SK-N-SH (cell line): Measurements from ENCODE around the gene ESF1. TPM values are rescaled to one million over a fixed set of nuclear protein-coding genes. Genes with fewer than 3 reads are reported as not detected.

Source experiments
- CTCF ChIA-PET: fragments of 300-600, 350-600 bp; formaldehyde crosslinking; extraction: SDS; loops from one replicate; lab custom pipeline; 2021; lab: Yijun Ruan, JAX
- POLR2A ChIA-PET: fragments of 350-600 bp; sonication (Branson Sonifier 250); formaldehyde crosslinking; extraction: SDS; loops from one replicate; lab custom pipeline; 2020; ENCODE audit warnings: antibody characterized with exemption, inconsistent platforms; lab: Yijun Ruan, JAX
- DNase-seq: peaks from one replicate; pipeline ENCODE4 v3.0.0; 2012
- H2AFZ ChIP-seq: fragments of 200-600 bp; sonication (generic); 2 replicates; pipeline ENCODE4 v1.8.1; 2016; ENCODE audit warnings: antibody characterized with exemption, mild to moderate bottlenecking, low read depth
- H3F3A ChIP-seq: fragments of 200-600 bp; sonication (generic); replicated peaks from 2 replicates; pipeline ENCODE3; 2016; ENCODE audit warnings: antibody characterized with exemption, mild to moderate bottlenecking; ENCODE audit not compliant: insufficient read depth
- H3K27ac ChIP-seq, 2 experiments: fragments of 200-500 bp in 1 of 2; fragments of 200-600 bp in 1 of 2; sonication (Bioruptor generic) in 1 of 2; sonication (generic), shearing (Covaris generic) in 1 of 2; 2 replicates each; pipeline versions ENCODE4 v1.5.1 to v1.6.1; 2014 to 2016; ENCODE audit warnings: low read depth in 2 of 2, inconsistent platforms in 1 of 2, low read length in 1 of 2, mild to moderate bottlenecking in 1 of 2, mixed read lengths in 1 of 2
- H3K27me3 ChIP-seq: fragments of 200-600 bp; sonication (generic), shearing (Covaris generic); 2 replicates; pipeline ENCODE4 v1.6.1; 2016; ENCODE audit warnings: mixed run types; ENCODE audit not compliant: insufficient read depth
- H3K36me3 ChIP-seq, 2 experiments: fragments of 200-500 bp in 1 of 2; fragments of 200-600 bp in 1 of 2; sonication (Bioruptor generic) in 1 of 2; sonication (generic) in 1 of 2; replicated peaks in 1 of 2; 2 replicates each; pipeline versions ENCODE3 to v1.5.1; 2014 to 2016; ENCODE audit warnings: low read length in 1 of 2, mild to moderate bottlenecking in 1 of 2; ENCODE audit not compliant: insufficient read depth in 2 of 2, control insufficient read depth in 1 of 2
- H3K4me1 ChIP-seq, 2 experiments: fragments of 200-500 bp in 1 of 2; fragments of 200-600 bp in 1 of 2; sonication (Bioruptor generic) in 1 of 2; sonication (generic), shearing (Covaris generic) in 1 of 2; 2 replicates each; pipeline versions ENCODE4 v1.5.1 to v1.6.1; 2014 to 2016; ENCODE audit warnings: low read depth in 1 of 2, low read length in 1 of 2, mixed run types in 1 of 2; ENCODE audit not compliant: insufficient read depth in 2 of 2, control insufficient read depth in 1 of 2
- H3K4me2 ChIP-seq: fragments of 200-600 bp; sonication (generic), shearing (Covaris generic); 2 replicates; pipeline ENCODE4 v1.6.1; 2017; ENCODE audit warnings: mixed run types
- H3K4me3 ChIP-seq, 2 experiments: fragments of 200-500 bp in 1 of 2; fragments of 200-600 bp in 1 of 2; sonication (Bioruptor generic) in 1 of 2; sonication (generic), shearing (Covaris generic) in 1 of 2; 2 replicates each; pipeline versions ENCODE4 v1.5.1 to v1.8.1; 2014 to 2016; ENCODE audit warnings: low read depth in 2 of 2, inconsistent platforms in 1 of 2, low read length in 1 of 2, mild to moderate bottlenecking in 1 of 2, mixed read lengths in 1 of 2, moderate library complexity in 1 of 2
- H3K79me2 ChIP-seq: fragments of 200-600 bp; sonication (generic); 2 replicates; pipeline ENCODE4 v1.8.1; 2017; ENCODE audit warnings: mild to moderate bottlenecking; ENCODE audit not compliant: insufficient read depth
- H3K9ac ChIP-seq: fragments of 200-600 bp; sonication (generic); 2 replicates; pipeline ENCODE4 v1.6.1; 2017; ENCODE audit warnings: mixed run types
- H3K9me2 ChIP-seq: fragments of 200-600 bp; sonication (generic); 2 replicates; pipeline ENCODE4 v1.6.1; 2017; ENCODE audit warnings: mixed run types
- H3K9me3 ChIP-seq: fragments of 200-600 bp; sonication (generic); 2 replicates; pipeline ENCODE4 v1.6.1; 2017; ENCODE audit warnings: mixed run types, mild to moderate bottlenecking, moderate library complexity
- H4K20me1 ChIP-seq: fragments of 200-600 bp; sonication (generic); 2 replicates; pipeline ENCODE4 v1.6.1; 2017; ENCODE audit warnings: mild to moderate bottlenecking, mixed run types; ENCODE audit not compliant: insufficient read depth
- CHD2 ChIP-seq: fragments of 150-350 bp; IDR thresholded peaks from 2 replicates; pipeline ENCODE4 v1.6.1; 2018; ENCODE audit warnings: low read length; ENCODE audit not compliant: partially characterized antibody
- ELF1 ChIP-seq: IDR thresholded peaks from 2 replicates; pipeline ENCODE4 v1.4.0; 2012
- EP300 ChIP-seq, 2 experiments: IDR thresholded peaks; 2 replicates each; pipeline versions ENCODE4 v1.4.0 to v1.6.1; 2012; ENCODE audit warnings: borderline replicate concordance in 1 of 2, low read depth in 1 of 2, low read length in 1 of 2
- EZH2phosphoT487 ChIP-seq: fragments of 200-600 bp; sonication (generic); IDR thresholded peaks from 2 replicates; pipeline ENCODE4 v1.6.1; 2017; ENCODE audit warnings: low read depth, mixed run types, mild to moderate bottlenecking, antibody characterized with exemption, moderate library complexity, borderline replicate concordance
- FOXJ3 ChIP-seq: sonication (generic); formaldehyde crosslinking; IDR thresholded peaks from 2 replicates; pipeline ENCODE4 v1.5.1; 2020; ENCODE audit warnings: mild to moderate bottlenecking, missing genetic modification reagents
- GABPA ChIP-seq: IDR thresholded peaks from 2 replicates; pipeline ENCODE4 v1.4.0; 2012; ENCODE audit warnings: low read depth, mild to moderate bottlenecking
- GATA2 ChIP-seq: sonication (generic); formaldehyde crosslinking; IDR thresholded peaks from 2 replicates; pipeline ENCODE4 v1.5.0; 2020; ENCODE audit warnings: mild to moderate bottlenecking, missing genetic modification reagents
- MAX ChIP-seq: IDR thresholded peaks from 2 replicates; pipeline ENCODE4 v1.4.0; 2012; ENCODE audit warnings: low read depth
- NFIC ChIP-seq: IDR thresholded peaks from 2 replicates; pipeline ENCODE4 v1.4.0; 2012; ENCODE audit warnings: borderline replicate concordance
- NRF1 ChIP-seq: IDR thresholded peaks from 2 replicates; pipeline ENCODE4 v1.6.1; 2012; ENCODE audit warnings: low read depth, mild to moderate bottlenecking, low read length
- PBX3 ChIP-seq: IDR thresholded peaks from 2 replicates; pipeline ENCODE4; 2012
- POLR2AphosphoS5 ChIP-seq: IDR thresholded peaks from 2 replicates; pipeline ENCODE4 v1.6.1; 2012; ENCODE audit warnings: low read depth, low read length
- RCOR1 ChIP-seq: fragments of 150-350 bp; IDR thresholded peaks from 2 replicates; pipeline ENCODE4 v1.6.1; 2017; ENCODE audit warnings: antibody characterized with exemption, low read length
- RFX5 ChIP-seq: IDR thresholded peaks from 2 replicates; pipeline ENCODE4 v1.6.1; 2012; ENCODE audit warnings: mild to moderate bottlenecking, improper control_type of control experiment, low read length
- SIN3A ChIP-seq: IDR thresholded peaks from 2 replicates; pipeline ENCODE4 v1.6.1; 2012; ENCODE audit warnings: low read depth, mild to moderate bottlenecking, low read length, moderate library complexity, borderline replicate concordance
- TAF1 ChIP-seq: IDR thresholded peaks from 2 replicates; pipeline ENCODE4 v1.6.1; 2012; ENCODE audit warnings: low read depth, mild to moderate bottlenecking, low read length, moderate library complexity, borderline replicate concordance
- TCF12 ChIP-seq: IDR thresholded peaks from 2 replicates; pipeline ENCODE4 v1.4.0; 2012
- TEAD4 ChIP-seq: IDR thresholded peaks from 2 replicates; pipeline ENCODE4 v1.4.0; 2012; ENCODE audit warnings: mild to moderate bottlenecking, borderline replicate concordance; ENCODE audit not compliant: insufficient read depth
- USF1 ChIP-seq: IDR thresholded peaks from 2 replicates; pipeline ENCODE4 v1.4.0; 2012; ENCODE audit warnings: low read depth, borderline replicate concordance
- ZBTB33 ChIP-seq: IDR thresholded peaks from 2 replicates; pipeline ENCODE4 v1.4.0; 2012; ENCODE audit warnings: low read depth, borderline replicate concordance
- WGBS: methylation state at CpG from one replicate; pipeline ENCODE4 v1.1.6; 2017; ENCODE audit warnings: low lambda C conversion rate; 5-methylcytosine and 5-hydroxymethylcytosine counted together
- polyA plus RNA-seq, 3 experiments: library from polyadenylated mRNA; depleted of rRNA; stranded (reverse); fragments of >200 nt; gene quantifications; 2 replicates each; pipeline ENCODE4 v1.2.3, GENCODE V29; 2012
- TF ChIP-seq, protein P1 (sequence below): fragments of 150-350 bp; IDR thresholded peaks from 2 replicates; pipeline ENCODE4 v1.6.1; 2017; ENCODE audit warnings: antibody characterized with exemption, low read length, low read depth, borderline replicate concordance
- TF ChIP-seq, protein P2 (sequence below): IDR thresholded peaks from 2 replicates; pipeline ENCODE4 v1.6.1; 2012; ENCODE audit warnings: mild to moderate bottlenecking, low read depth, low read length, moderate library complexity

ESF1 gene
- 1.4 and 1.8 TPM in 2 replicates for polyA plus RNA-seq (2012; rRNA removed)
- 2.5 and 4.6 TPM in 2 replicates for polyA plus RNA-seq (2012; cell fraction: cytosol; rRNA removed)
- polyA plus RNA-seq (2012; cell fraction: nucleus; rRNA removed), result 0.85 and 1.9 TPM in 2 replicates

GRCh38 chr20:13784893-13785715 lies at the start of gene ESF1, which contains the start of gene NDUFAF5:
Gene ESF1, minus strand, starts transcription at chr20:13784919. Its CDS starts 1,779 bp downstream, at chr20:13783140.
Gene NDUFAF5, plus strand, starts transcription at chr20:13785028. Its CDS starts 41 bp downstream, at chr20:13785069.
- peak; percentile 91 for DNase-seq
- peaks cover 14% of the 10 kb centered on the region; the same call in 1 of the 2 replicates for H4K20me1 ChIP-seq
- no peaks in the 10 kb centered on the region for H3K9me3 ChIP-seq
- H3K9ac ChIP-seq, result peak within 1 kb of the TSS; percentile 89
- peaks cover 36 to 50% of the 10 kb centered on the region in 2 experiments for H3K36me3 ChIP-seq
- peaks cover 77% of the 10 kb centered on the region for H3K79me2 ChIP-seq
- WGBS, result 1% methylated on average over 26 of the region's 54 CpGs
- H3K4me3 ChIP-seq, result peak within 1 kb of the TSS; percentile 89
- ChIA-PET CTCF (interaction anchor here (1.1 to 2.8 kb wide), 8 partner anchors 12 to 460 kb away, joined by 3 to 12 read pairs (median 5); no protein-coding TSS in a partner anchor), POLR2A (interaction anchor here (1.1 kb wide), 1 partner anchor 15 kb away, joined by 5 read pairs; no protein-coding TSS in a partner anchor)
- H3K9me2 ChIP-seq, result no peaks in the 10 kb centered on the region
- H3F3A ChIP-seq, result peaks cover 18% of the 10 kb centered on the region
- H3K4me2 ChIP-seq, result peak within 1 kb of the TSS; percentile 89
- no peaks in the 10 kb centered on the region for H3K27me3 ChIP-seq
- H2AFZ ChIP-seq, result peak within 1 kb of the TSS; percentile 91
- peak within 1 kb of the TSS; percentile 71 to 89 for H3K27ac ChIP-seq
- H3K4me1 ChIP-seq, result peaks cover 7 to 14% of the 10 kb centered on the region in 2 experiments
- TF ChIP-seq SIN3A, result peak; percentile 97
- peak; percentile 94 for TF ChIP-seq ZBTB33
- peak; percentile 56 for TF ChIP-seq RCOR1
- TF ChIP-seq FOXJ3 (CRISPR knock-in tag), result no peak
- no peak for TF ChIP-seq GABPA
- TF ChIP-seq TCF12, result peak; percentile 17; the same call in 1 of the 2 replicates
- TF ChIP-seq USF1, result peak; percentile 96
- no peak for TF ChIP-seq TEAD4
- TF ChIP-seq PBX3, result no peak; the same call in 1 of the 2 replicates
- peak; percentile 4; the same call in 1 of the 2 replicates for TF ChIP-seq NFIC
- TF ChIP-seq EP300 (IDR thresholded peaks at IDR 0.05; ENCODE audit: borderline replicate concordance in 1 of 2, low read depth in 1 of 2, low read length in 1 of 2), result peak in 1 of 2 experiments; percentile 29; a peak in 1 of 4 replicates
- peak; percentile 100 for TF ChIP-seq MAX
- no peak for TF ChIP-seq EZH2phosphoT487
- TF ChIP-seq NRF1, result peak; percentile 82
- TF ChIP-seq GATA2 (CRISPR knock-in tag), result peak; percentile 18; the same call in 1 of the 2 replicates
- peak; percentile 69 for TF ChIP-seq TAF1
- TF ChIP-seq, protein P1, sequence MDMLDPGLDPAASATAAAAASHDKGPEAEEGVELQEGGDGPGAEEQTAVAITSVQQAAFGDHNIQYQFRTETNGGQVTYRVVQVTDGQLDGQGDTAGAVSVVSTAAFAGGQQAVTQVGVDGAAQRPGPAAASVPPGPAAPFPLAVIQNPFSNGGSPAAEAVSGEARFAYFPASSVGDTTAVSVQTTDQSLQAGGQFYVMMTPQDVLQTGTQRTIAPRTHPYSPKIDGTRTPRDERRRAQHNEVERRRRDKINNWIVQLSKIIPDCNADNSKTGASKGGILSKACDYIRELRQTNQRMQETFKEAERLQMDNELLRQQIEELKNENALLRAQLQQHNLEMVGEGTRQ, result peak; percentile 91
- TF ChIP-seq CHD2, result peak; percentile 97
- peak; percentile 65; the same call in 1 of the 2 replicates for TF ChIP-seq ELF1
- TF ChIP-seq RFX5, result no peak
- peak; percentile 30; the same call in 1 of the 2 replicates for TF ChIP-seq POLR2AphosphoS5
- TF ChIP-seq, protein P2, sequence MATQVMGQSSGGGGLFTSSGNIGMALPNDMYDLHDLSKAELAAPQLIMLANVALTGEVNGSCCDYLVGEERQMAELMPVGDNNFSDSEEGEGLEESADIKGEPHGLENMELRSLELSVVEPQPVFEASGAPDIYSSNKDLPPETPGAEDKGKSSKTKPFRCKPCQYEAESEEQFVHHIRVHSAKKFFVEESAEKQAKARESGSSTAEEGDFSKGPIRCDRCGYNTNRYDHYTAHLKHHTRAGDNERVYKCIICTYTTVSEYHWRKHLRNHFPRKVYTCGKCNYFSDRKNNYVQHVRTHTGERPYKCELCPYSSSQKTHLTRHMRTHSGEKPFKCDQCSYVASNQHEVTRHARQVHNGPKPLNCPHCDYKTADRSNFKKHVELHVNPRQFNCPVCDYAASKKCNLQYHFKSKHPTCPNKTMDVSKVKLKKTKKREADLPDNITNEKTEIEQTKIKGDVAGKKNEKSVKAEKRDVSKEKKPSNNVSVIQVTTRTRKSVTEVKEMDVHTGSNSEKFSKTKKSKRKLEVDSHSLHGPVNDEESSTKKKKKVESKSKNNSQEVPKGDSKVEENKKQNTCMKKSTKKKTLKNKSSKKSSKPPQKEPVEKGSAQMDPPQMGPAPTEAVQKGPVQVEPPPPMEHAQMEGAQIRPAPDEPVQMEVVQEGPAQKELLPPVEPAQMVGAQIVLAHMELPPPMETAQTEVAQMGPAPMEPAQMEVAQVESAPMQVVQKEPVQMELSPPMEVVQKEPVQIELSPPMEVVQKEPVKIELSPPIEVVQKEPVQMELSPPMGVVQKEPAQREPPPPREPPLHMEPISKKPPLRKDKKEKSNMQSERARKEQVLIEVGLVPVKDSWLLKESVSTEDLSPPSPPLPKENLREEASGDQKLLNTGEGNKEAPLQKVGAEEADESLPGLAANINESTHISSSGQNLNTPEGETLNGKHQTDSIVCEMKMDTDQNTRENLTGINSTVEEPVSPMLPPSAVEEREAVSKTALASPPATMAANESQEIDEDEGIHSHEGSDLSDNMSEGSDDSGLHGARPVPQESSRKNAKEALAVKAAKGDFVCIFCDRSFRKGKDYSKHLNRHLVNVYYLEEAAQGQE, result peak; percentile 64; the same call in 1 of the 2 replicates
